K562 (cell line): Measurements from ENCODE around the gene ANO3. TPM values are rescaled to one million over a fixed set of nuclear protein-coding genes. Genes with fewer than 3 reads are reported as not detected.
A peak's percentile ranks its signal among the peaks of the same experiment; 100 is the strongest.

Experiments
- ATAC-seq: fragments of 200-7000 bp; cut with Tn5 transposase; 3 replicates; pipeline ENCODE4 v1.9.1; 2020; ENCODE audit warnings: moderate library complexity
- BruUV-seq: library from RNA; stranded (reverse); fragments of 400-500 nt; replicated peaks from 2 replicates; lab custom pipeline; 2021; lab: Mats Ljungman, UMichigan
- CTCF ChIA-PET: fragments of 300-600 bp; formaldehyde crosslinking; extraction: SDS; loops from one replicate; lab custom pipeline; 2021; ENCODE audit warnings: low intra/inter-chr PET ratio; lab: Yijun Ruan, JAX
- POLR2A ChIA-PET: fragments of 300-600, 350-650 bp; sonication (Branson Sonifier 250); formaldehyde crosslinking; extraction: SDS; loops from one replicate; lab custom pipeline; 2021; ENCODE audit warnings: antibody characterized with exemption, inconsistent platforms; lab: Yijun Ruan, JAX
- DNase-seq, 4 experiments: peaks; one replicate each; pipeline versions ENCODE4 v3.0.0 to v3.0.0-alpha.2; 2011 to 2018; ENCODE audit warnings: low spot score in 3 of 4, mixed read lengths in 3 of 4; ENCODE audit errors: extremely low read depth in 1 of 4
- FAIRE-seq: peaks from 2 replicates; lab custom pipeline; 2011; peaks lifted over from hg19 to GRCh38; lab: Jason Lieb, UNC
- H2AFZ ChIP-seq: 2 replicates; pipeline ENCODE4 v1.6.0; 2011; ENCODE audit warnings: low read depth, low read length, control low read depth, inconsistent platforms
- H3K27ac ChIP-seq: fragments of 200-600 bp; 3 replicates; pipeline ENCODE4 v1.8.0; 2011; ENCODE audit warnings: low read depth, mild to moderate bottlenecking, control low read depth, inconsistent platforms, low read length, moderate library complexity, mixed read lengths; ENCODE audit errors: extremely low read depth
- H3K27me3 ChIP-seq, 2 experiments: fragments of 300-600 bp in 1 of 2; 2 replicates in 1 of 2; 3 replicates in 1 of 2; pipeline versions ENCODE4 v1.6.0 to v1.8.0; 2011; ENCODE audit warnings: inconsistent platforms in 2 of 2, low read length in 2 of 2, mild to moderate bottlenecking in 1 of 2, mixed read lengths in 1 of 2, moderate library complexity in 1 of 2; ENCODE audit not compliant: control insufficient read depth in 2 of 2, insufficient read depth in 2 of 2
- H3K36me3 ChIP-seq: fragments of 300-600 bp; 3 replicates; pipeline ENCODE4 v1.8.0; 2011; ENCODE audit warnings: mild to moderate bottlenecking, low read length, inconsistent platforms; ENCODE audit not compliant: control insufficient read depth, insufficient read depth
- H3K4me1 ChIP-seq, 2 experiments: fragments of 200-600 bp in 1 of 2; replicated peaks in 1 of 2; 2 replicates in 1 of 2; 3 replicates in 1 of 2; pipeline versions ENCODE4 v1.5.1 to v1.8.0; 2011; ENCODE audit warnings: inconsistent platforms in 2 of 2, low read length in 2 of 2, mild to moderate bottlenecking in 1 of 2, mixed read lengths in 1 of 2, moderate library complexity in 1 of 2; ENCODE audit not compliant: control insufficient read depth in 2 of 2, insufficient read depth in 2 of 2
- H3K4me2 ChIP-seq: 2 replicates; pipeline ENCODE4 v1.6.1; 2011; ENCODE audit warnings: low read length, control low read depth, inconsistent platforms, mixed read lengths; ENCODE audit not compliant: insufficient read depth
- H3K4me3 ChIP-seq: fragments of 200-600 bp; sonication (generic), shearing (Covaris generic); 2 replicates; pipeline ENCODE4 v1.5.1; 2016; ENCODE audit warnings: control low read depth, inconsistent platforms
- H3K79me2 ChIP-seq: fragments of 200-600 bp; 3 replicates; pipeline ENCODE4 v1.8.0; 2011; ENCODE audit warnings: low read length, inconsistent platforms; ENCODE audit not compliant: control insufficient read depth, insufficient read depth
- H3K9ac ChIP-seq, 2 experiments: 2 replicates each; pipeline versions ENCODE4 v1.6.0 to v1.6.1; 2011; ENCODE audit warnings: low read depth in 2 of 2, low read length in 2 of 2, control low read depth in 1 of 2, inconsistent platforms in 1 of 2, mild to moderate bottlenecking in 1 of 2, mixed read lengths in 1 of 2; ENCODE audit not compliant: insufficient read depth in 1 of 2
- H3K9me1 ChIP-seq: one replicate; pipeline ENCODE4 v1.6.0; 2011; ENCODE audit warnings: inconsistent platforms, mild to moderate bottlenecking, low read length, moderate library complexity; ENCODE audit not compliant: control insufficient read depth, insufficient read depth
- H3K9me3 ChIP-seq: replicated peaks from 2 replicates; pipeline ENCODE4 v1.5.1; 2011; ENCODE audit warnings: low read depth, low read length, inconsistent platforms; ENCODE audit not compliant: control insufficient read depth, insufficient read depth
- H4K20me1 ChIP-seq: replicated peaks from 2 replicates; pipeline ENCODE4 v1.6.1; 2011; ENCODE audit warnings: low read length, inconsistent platforms, mixed read lengths; ENCODE audit not compliant: control insufficient read depth, insufficient read depth
- CHD2 ChIP-seq: IDR thresholded peaks from 2 replicates; pipeline ENCODE4 v1.6.1; 2011; ENCODE audit warnings: low read depth, low read length
- CTCF ChIP-seq, 3 experiments: IDR thresholded peaks in 2 of 3; conservative IDR thresholded peaks in 1 of 3; 2 replicates each; pipeline ENCODE4 v1.5.1; 2011 to 2012; ENCODE audit warnings: low read length in 3 of 3, mild to moderate bottlenecking in 3 of 3, control low read depth in 2 of 3, improper control_type of control experiment in 1 of 3, inconsistent platforms in 1 of 3, low read depth in 1 of 3, mixed read lengths in 1 of 3, moderate library complexity in 1 of 3; ENCODE audit not compliant: insufficient read depth in 2 of 3
- ELF1 ChIP-seq: fragments of 200-800 bp; sonication (Bioruptor generic); IDR thresholded peaks from 2 replicates; pipeline ENCODE4 v1.6.1; 2016; ENCODE audit warnings: missing genetic modification characterization, missing compliant biosample characterization
- L3MBTL2 ChIP-seq: fragments of 450-650 bp; IDR thresholded peaks from 2 replicates; pipeline ENCODE4 v1.6.1; 2016; ENCODE audit warnings: mild to moderate bottlenecking, moderate library complexity
- POLR2AphosphoS2 ChIP-seq: IDR thresholded peaks from 2 replicates; pipeline ENCODE4 v1.6.1; 2012; ENCODE audit warnings: low read length, improper control_type of control experiment
- RAD21 ChIP-seq, 2 experiments: fragments of 250-450 bp in 1 of 2; fragments of 450-650 bp in 1 of 2; sonication (Bioruptor Pico) in 1 of 2; formaldehyde crosslinking in 1 of 2; IDR thresholded peaks in 1 of 2; conservative IDR thresholded peaks in 1 of 2; 2 replicates each; pipeline versions ENCODE4 v1.4.0 to v1.8.0; 2020 to 2022; ENCODE audit warnings: mild to moderate bottlenecking in 2 of 2, moderate library complexity in 1 of 2
- STAG1 ChIP-seq: sonication (generic); formaldehyde crosslinking; IDR thresholded peaks from 2 replicates; pipeline ENCODE4 v1.5.0; 2020; ENCODE audit warnings: missing genetic modification reagents, borderline replicate concordance
- STAT5A ChIP-seq: IDR thresholded peaks from 2 replicates; pipeline ENCODE4 v1.6.1; 2012; ENCODE audit warnings: low read length, inconsistent platforms, borderline replicate concordance
- ZNF324 ChIP-seq: fragments of 250-450 bp; sonication (Bioruptor Pico); IDR thresholded peaks from 2 replicates; pipeline ENCODE4 v1.4.0; 2020; ENCODE audit warnings: mild to moderate bottlenecking
- WGBS: fragments of 100-300 bp; shearing (Covaris generic); methylation state at CpG from one replicate; pipeline ENCODE4 v1.1.6; 2016; ENCODE audit warnings: low coverage, mixed read lengths; ENCODE audit not compliant: insufficient coverage; ENCODE audit errors: missing lambda C conversion rate; 5-methylcytosine and 5-hydroxymethylcytosine counted together
- in situ Hi-C: fragments of 300-500 bp; cut with MboI; formaldehyde crosslinking; loops from 4 replicates; pipeline ENCODE4 v1.15.0; 2018; ENCODE audit warnings: inconsistent platforms, mixed read lengths
- intact Hi-C: fragments of 100-400 bp; cut with micrococcal nuclease; formaldehyde crosslinking; loops from 2 replicates; pipeline ENCODE4 v1.14.2; 2022
- polyA plus RNA-seq, 8 experiments: library from polyadenylated mRNA; depleted of rRNA in 4 of 8; stranded (reverse) in 5 of 8; unstranded in 3 of 8; fragments of >200 nt; fragmentation: Nextera tagmentation in 2 of 8; fragmentation: Illumina TruSeq in 1 of 8; extraction: Ambion mirVana in 2 of 8; extraction: Trizol in 1 of 8; gene quantifications; 2 replicates each; pipeline versions ENCODE4 v1.2.1 to v1.2.3, GENCODE V29; 2011 to 2014; ENCODE audit warnings: inconsistent platforms in 1 of 8, missing spikeins in 1 of 8
- total RNA-seq, 7 experiments: library from RNA; depleted of rRNA in 6 of 7; stranded (reverse); fragments of >200 nt in 6 of 7; fragmentation: Illumina TruSeq in 2 of 7; extraction: Trizol in 2 of 7; gene quantifications; 2 replicates each; pipeline versions ENCODE4 v1.2.1 to v1.2.3, GENCODE V29; 2011 to 2021; ENCODE audit warnings: low replicate concordance in 1 of 7

ANO3 gene
- total and polyA plus RNA-seq, 9 of the 15 experiments (the other 6 are each of a cell fraction or from before 2014, with no cell fraction given): 0.01 to 0.13 (median 0.04) TPM; not detected in 1

GRCh38 chr11:26522912-26523610, 191.1 kb downstream of the ANO3 start:
- Histone ChIP-seq H3K9ac (no peak overlapping the region), H3K9me3 (peaks cover 1% of the 10 kb centered on the region; the same call in 1 of the 2 replicates), H4K20me1 (no peaks in the 10 kb centered on the region), H3K4me1 (no peaks in the 10 kb centered on the region), H3K27me3 (no peaks in the 10 kb centered on the region), H3K79me2 (no peaks in the 10 kb centered on the region), H3K9me1 (no peaks in the 10 kb centered on the region), H3K36me3 (no peaks in the 10 kb centered on the region), H2AFZ (no peak overlapping the region), H3K4me3 (no peak overlapping the region), H3K27ac (no peak overlapping the region), H3K4me2 (no peak overlapping the region)
- intact Hi-C loops: loop anchor here (10.0 kb wide), 1 partner anchor 632 kb away; no protein-coding TSS in a partner anchor
- no peak for ATAC-seq
- peak in 1 of 4 experiments; percentile 7 for DNase-seq
- TF ChIP-seq STAG1 (CRISPR knock-in tag) (no peak), CHD2 (0 out of 2 replicates have a peak, but pooled peaks have one; percentile 33), RAD21 (CRISPR knock-in tag; conservative IDR thresholded peaks at IDR 0.05 in 1 of 2, IDR thresholded peaks at IDR 0.05 in 1 of 2) (peak; percentile 43 to 57), STAT5A (no peak), POLR2AphosphoS2 (no peak), CTCF (IDR thresholded peaks at IDR 0.05 in 2 of 3, conservative IDR thresholded peaks at IDR 0.05 in 1 of 3; ENCODE audit: insufficient read depth in 2 of 3, low read depth in 1 of 3, low read length in 3 of 3) (peak in 1 of 3 experiments; percentile 19; a peak in 2 of 6 replicates), ELF1 (tag) (no peak), ZNF324 (CRISPR knock-in tag) (no peak), L3MBTL2 (no peak)
- in situ Hi-C loops: no loop called here
- FAIRE-seq: no peak
- ChIA-PET POLR2A (interaction anchor here (1.7 kb wide), 1 partner anchor 11 kb away, joined by 4 read pairs; no protein-coding TSS in a partner anchor), CTCF (no interaction called here)
- WGBS: 2% methylated on average over 12 of the region's 12 CpGs
- BruUV-seq: no TSS peak
